Left ventricle myocardium superior (tissue), 1 donor: Measurements from ENCODE around the gene ADCY7. TPM values are rescaled to one million over a fixed set of nuclear protein-coding genes. Genes with fewer than 3 reads are reported as not detected.
"Not testable (repeated sequence)": the region's sequence is repeated elsewhere in the genome, so short reads cannot be mapped to it uniquely, and the experiment has no call there.

Source experiments
- ATAC-seq: fragments of 200-7000 bp; cut with Tn5 transposase; one replicate; pipeline ENCODE4 v1.9.1; 2020; ENCODE audit warnings: mild to moderate bottlenecking, moderate library complexity
- DNase-seq: peaks from one replicate; pipeline ENCODE4 v3.0.0-alpha.2; 2020
- intact Hi-C: fragments of 100-400 bp; cut with micrococcal nuclease; formaldehyde crosslinking; loops from one replicate; pipeline ENCODE4 v1.11.0; 2022
- microRNA-seq: library from miRNA; unstranded; fragments of <30 nt; microRNA quantifications from one replicate; pipeline ENCODE4 v1.2.0, GENCODE V29; 2020; ENCODE audit warnings: borderline number of aligned reads
- total RNA-seq: library from RNA; stranded (reverse); fragmentation: NEBNext Ultra II Directional; extraction: Animal tissue kit (Norgen Biotek cat#: 25700); gene quantifications from one replicate; pipeline ENCODE4 v1.2.1, GENCODE V29; 2021
- donor health status: DM: no; HTN: yes; CAD: no; lungs with severe emphysema.

The ADCY7 gene
- total RNA-seq, 1 donor from 2014 or later, result 8.3 TPM

GRCh38 chr16:50345210-50345609, 78.9 kb downstream of the ADCY7 start:
- DNase-seq, ATAC-seq, intact Hi-C loops: not testable (repeated sequence)

- ATAC-seq (no peak), DNase-seq (no peak)
- intact Hi-C loops, result no loop called here
Observed at GRCh38 chr16:50351116-50351515, 84.8 kb downstream of the ADCY7 start.

DNA sequence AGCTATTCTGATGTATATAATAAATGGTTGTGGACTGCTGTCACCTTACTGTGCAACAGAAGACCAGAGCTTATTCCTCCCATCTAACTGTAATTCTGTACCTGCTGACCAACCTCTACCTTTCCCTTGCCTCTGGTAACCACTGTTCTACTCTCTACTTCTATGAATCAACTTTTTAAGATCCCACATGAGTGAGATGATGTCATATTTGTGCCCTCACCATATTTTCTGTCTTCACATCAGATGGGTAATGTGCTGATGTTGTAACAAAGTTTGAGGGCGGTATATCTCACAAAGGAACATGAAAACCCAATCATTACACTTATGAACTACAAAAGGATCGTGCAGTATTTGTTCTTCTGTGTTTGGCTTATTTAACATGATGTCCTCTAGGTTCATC, 85.6 kb downstream of the ADCY7 start:
- intact Hi-C loops, result no loop called here
- DNase-seq, result no peak
- ATAC-seq, result no peak

DNA sequence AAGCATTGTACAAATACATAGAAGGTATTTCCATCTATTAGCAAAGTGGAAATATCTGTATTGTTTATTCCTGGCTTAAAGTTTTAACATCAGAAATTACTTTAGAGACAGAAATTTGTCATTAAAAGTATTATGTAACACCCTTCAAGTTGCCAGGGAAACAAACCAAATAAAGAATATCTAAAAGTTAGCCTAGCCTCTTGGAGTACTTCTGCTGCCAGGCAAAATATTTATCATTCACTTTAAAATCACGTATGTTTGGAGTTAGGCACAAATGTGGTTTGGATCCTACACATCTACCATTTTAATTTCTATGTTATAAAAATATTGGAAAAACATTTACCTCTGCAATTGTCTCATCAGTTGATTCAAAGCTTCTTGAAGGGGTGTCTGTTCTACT, 87.7 kb downstream of the ADCY7 start:
- DNase-seq, result no peak
- intact Hi-C loops, result no loop called here
- no peak for ATAC-seq

GRCh38 chr16:50354629-50355456, 88.5 kb downstream of the ADCY7 start:
- no peak for DNase-seq
- ATAC-seq, result no peak
- intact Hi-C loops, result no loop called here

- intact Hi-C loops, result no loop called here
- ATAC-seq, result no peak
- DNase-seq, result no peak
Observed at GRCh38 chr16:50359626-50360025, 93.3 kb downstream of the ADCY7 start.

- ATAC-seq, result peak; percentile 21
- intact Hi-C loops, result no loop called here
Observed at GRCh38 chr16:50360033-50360778, 93.9 kb downstream of the ADCY7 start.

GRCh38 chr16:50360779-50361178, 94.4 kb downstream of the ADCY7 start:
- DNase-seq, result no peak
- peak; percentile 14 for ATAC-seq
- intact Hi-C loops, result no loop called here

More at GRCh38 chr16:50360033-50360778, 93.9 kb downstream of the ADCY7 start:
- DNase-seq, result no peak

DNA sequence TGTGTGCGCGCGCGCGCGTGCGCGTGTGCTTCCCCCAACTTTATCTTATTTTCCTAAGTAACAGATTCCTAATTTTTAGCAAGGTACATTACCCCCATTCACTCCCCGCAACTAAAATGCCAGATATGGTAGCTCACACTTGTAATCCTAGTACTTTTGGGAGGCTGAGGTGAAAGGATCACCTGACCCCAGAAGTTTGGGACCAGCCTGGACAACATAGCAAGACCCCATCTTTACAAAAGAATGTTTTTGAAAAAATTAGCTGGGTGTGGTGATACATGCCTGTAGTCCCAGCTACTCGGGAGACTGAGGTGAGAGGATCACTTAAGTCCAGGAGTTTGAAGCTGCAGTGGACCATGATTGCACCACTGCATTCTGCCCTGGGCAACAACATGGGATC, 97.3 kb downstream of the ADCY7 start:
- ATAC-seq, result no peak
- no peak for DNase-seq
- intact Hi-C loops, result no loop called here

DNA sequence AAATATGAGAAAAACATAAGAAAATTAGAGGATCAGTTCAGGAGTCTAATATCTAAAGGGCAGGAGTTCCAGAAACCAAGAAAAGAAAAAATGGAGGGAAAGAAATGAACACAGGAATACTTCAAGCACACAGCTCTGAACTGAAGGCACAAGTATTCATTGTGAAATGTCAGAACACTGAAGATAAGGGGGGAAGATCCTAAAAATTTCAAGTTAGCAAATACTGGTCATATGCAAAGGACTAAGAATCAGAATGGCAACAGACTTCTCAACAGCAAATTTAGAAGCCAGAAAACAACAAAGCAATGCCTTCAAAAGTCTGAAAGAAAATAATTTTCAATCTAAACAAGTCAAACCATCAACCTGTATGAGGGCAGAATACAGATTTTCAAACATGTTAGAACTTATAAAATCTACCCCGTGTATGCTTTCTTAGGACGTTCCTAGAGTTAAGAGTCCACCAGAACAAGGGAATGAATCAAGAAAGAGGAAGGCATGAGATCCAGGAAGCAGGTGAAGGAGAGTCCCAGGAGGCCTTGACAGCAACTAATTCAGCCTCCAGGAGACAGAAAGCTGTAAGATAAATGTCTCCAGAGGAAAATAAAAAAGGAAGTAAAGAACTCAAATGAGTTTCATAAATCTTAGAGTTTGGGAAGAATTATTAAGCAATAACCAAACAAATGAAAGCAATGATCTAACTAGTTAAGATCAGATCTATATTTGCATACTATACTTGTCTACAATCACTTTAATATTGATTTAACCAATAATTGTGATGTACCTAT, 99.6 kb downstream of the ADCY7 start:
- DNase-seq (no peak), ATAC-seq (no peak)
- intact Hi-C loops, result no loop called here

Small RNA genes within 50 kb of the gene (microRNA-seq; reads per million reads assigned to microRNA genes)
- gene MIR6771, result not detected

Other genes with a start within 250 kb of the ADCY7 start
- 16.9 TPM for gene CNEP1R1, start 241.3 kb upstream of the ADCY7 start, total RNA-seq
- 9.6 TPM for gene HEATR3, start 200.6 kb upstream of the ADCY7 start, total RNA-seq
- gene TENT4B, start 113.2 kb upstream of the ADCY7 start, total RNA-seq, result 7.8 TPM
- gene BRD7, start 102.4 kb downstream of the ADCY7 start, total RNA-seq, result 46.7 TPM